WI38 (cell line): Measurements from ENCODE around the gene FAM193A.

ENCODE experiments used
- H3K4me3 ChIP-seq: 2 replicates; pipeline ENCODE4 v1.5.1; 2011; ENCODE audit warnings: low read depth, mild to moderate bottlenecking, control low read depth, low read length
- TF ChIP-seq, protein P1 (sequence below): IDR thresholded peaks from 2 replicates; pipeline ENCODE4 v1.5.1; 2012; ENCODE audit warnings: low read depth, mild to moderate bottlenecking, control low read depth, low read length

Gene FAM193A

GRCh38 chr4:2497324-2497723 is 39.1 kb upstream of the FAM193A start:
- H3K4me3 ChIP-seq = no peak overlapping the region
- TF ChIP-seq, protein P1, sequence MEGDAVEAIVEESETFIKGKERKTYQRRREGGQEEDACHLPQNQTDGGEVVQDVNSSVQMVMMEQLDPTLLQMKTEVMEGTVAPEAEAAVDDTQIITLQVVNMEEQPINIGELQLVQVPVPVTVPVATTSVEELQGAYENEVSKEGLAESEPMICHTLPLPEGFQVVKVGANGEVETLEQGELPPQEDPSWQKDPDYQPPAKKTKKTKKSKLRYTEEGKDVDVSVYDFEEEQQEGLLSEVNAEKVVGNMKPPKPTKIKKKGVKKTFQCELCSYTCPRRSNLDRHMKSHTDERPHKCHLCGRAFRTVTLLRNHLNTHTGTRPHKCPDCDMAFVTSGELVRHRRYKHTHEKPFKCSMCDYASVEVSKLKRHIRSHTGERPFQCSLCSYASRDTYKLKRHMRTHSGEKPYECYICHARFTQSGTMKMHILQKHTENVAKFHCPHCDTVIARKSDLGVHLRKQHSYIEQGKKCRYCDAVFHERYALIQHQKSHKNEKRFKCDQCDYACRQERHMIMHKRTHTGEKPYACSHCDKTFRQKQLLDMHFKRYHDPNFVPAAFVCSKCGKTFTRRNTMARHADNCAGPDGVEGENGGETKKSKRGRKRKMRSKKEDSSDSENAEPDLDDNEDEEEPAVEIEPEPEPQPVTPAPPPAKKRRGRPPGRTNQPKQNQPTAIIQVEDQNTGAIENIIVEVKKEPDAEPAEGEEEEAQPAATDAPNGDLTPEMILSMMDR = no peak

DNA sequence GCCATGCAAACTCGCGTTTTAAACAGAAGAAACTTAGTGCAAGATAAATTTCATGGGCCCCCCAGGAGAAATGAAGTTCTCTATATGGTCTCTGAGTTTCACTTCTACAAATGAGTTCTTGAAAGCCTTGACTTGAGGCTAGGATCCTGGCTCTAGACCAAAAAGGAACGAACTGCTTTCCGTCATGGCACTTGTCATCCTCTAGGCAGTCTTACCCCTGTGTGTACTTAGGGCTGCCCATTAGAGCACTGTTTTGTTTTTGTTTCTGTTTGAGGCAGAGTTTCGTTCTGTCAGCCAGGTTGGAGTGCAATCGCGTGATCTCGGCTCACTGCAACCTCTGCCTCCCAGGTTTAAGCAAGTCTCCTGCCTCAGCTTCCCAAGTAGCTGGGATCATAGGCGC is 38.5 kb upstream of the FAM193A start:
- no peak overlapping the region for H3K4me3 ChIP-seq
- TF ChIP-seq, protein P1 = no peak

- H3K4me3 ChIP-seq = no peak overlapping the region
Observed at GRCh38 chr4:2500547-2500946, 35.9 kb upstream of the FAM193A start.

GRCh38 chr4:2501034-2501594 is 35.3 kb upstream of the FAM193A start:
- TF ChIP-seq, protein P1 = no peak
- no peak overlapping the region for H3K4me3 ChIP-seq

More at GRCh38 chr4:2500547-2500946, 35.9 kb upstream of the FAM193A start:
- TF ChIP-seq, protein P1 = no peak

DNA sequence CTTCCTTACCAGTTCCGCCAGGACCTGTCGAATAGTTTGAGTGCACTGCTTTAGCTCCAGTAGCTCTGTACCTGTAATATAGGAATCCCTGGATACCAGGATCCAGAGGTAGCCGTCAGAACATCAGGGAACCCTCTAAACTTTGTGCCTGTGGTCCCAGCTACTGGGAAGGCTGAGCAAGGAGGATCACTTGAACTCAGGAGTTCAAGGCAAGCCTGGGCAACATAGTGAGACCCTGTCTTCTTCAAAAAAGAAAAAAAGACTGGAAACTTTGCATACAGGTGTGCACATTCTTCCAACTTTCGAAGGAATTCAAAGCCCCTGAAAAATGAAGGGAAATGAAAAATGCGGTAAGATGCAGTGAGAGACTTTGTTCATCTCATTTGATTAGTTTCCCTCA is 32.6 kb upstream of the FAM193A start:
- H3K4me3 ChIP-seq = no peak overlapping the region
- TF ChIP-seq, protein P1 = no peak

DNA sequence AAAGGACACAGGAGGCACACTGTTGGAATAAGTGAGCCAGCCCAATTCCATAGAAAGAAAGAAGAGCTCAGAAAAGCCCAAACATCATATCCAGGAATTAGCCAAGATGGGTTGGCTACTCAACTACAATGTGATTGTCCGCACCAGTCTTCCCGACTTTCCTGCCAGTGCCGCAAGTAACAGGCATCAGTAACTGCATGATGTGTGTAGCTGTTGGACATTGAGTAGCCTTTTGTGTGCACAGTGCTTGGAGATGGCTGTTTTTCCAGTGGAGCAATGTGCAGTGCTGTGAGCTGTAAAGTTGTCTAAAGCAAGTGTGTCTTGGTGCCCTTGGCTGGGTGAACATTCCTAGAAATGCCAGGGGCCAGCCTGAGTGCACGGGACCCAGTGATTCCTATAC is 29.2 kb upstream of the FAM193A start:
- TF ChIP-seq, protein P1 = no peak
- H3K4me3 ChIP-seq = no peak overlapping the region

DNA sequence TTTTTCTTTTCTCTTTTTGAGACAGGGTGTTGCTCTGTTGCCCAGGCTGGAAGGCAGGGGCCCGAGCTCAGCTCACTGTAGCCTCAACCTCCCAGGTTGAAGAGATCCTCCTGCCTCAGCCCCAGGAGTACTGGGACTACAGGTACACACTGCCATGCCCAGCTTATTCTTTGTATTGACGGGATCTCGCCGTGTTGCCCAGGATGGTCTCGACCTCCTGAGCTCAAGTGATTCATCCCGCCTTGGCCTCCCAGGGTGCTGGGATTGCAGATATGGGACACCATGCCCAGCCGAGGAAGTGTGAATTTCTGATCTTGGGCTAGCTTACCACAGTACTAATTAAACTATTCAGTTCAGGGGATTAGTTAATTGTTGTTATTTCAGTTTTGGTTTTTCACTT is 28.6 kb upstream of the FAM193A start:
- TF ChIP-seq, protein P1 = no peak
- no peak overlapping the region for H3K4me3 ChIP-seq
